ENCODE measurements around the gene STARD7.

- TF ChIP-seq POLR2AphosphoS5 (IDR thresholded peaks at IDR 0.05; ENCODE audit: borderline replicate concordance, low read depth, low read length) = no peak
- TF ChIP-seq EZH2 (IDR thresholded peaks at IDR 0.05) = no peak
These were observed 30.5 kb upstream of the STARD7 start for GRCh38 chr2:96239091-96239490.

Data from SK-N-MC (cell line).